ENCODE measurements around the gene GPR3.
"Not testable (repeated sequence)": the region's sequence is repeated elsewhere in the genome, so short reads cannot be mapped to it uniquely, and the experiment has no call there.

The GPR3 gene

DNA sequence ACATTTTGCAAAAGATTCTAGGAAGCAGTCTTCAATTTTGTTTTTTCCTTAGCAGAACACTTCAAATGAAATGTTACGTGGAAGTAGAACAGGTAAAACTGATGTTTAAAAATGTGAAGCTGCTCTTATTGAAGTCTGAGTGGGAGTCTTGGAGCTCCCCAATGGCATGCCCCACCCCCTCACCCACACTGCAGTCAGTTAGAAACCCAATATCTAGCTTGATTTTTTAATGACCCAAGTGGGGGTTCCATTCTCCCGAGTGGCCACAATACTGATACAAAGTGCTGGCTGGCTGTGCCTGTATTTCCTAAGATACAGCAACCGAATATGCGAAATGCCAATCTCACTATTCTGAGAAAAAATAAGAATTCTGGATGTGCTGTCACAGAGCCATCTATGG, 31.3 kb downstream of the GPR3 start:
- no peak for DNase-seq (ENCODE audit: low read depth in 2 of 2)

GRCh38 chr1:27427329-27427728, 34.9 kb downstream of the GPR3 start:
- no peak for DNase-seq (ENCODE audit: low read depth in 2 of 2)

DNA sequence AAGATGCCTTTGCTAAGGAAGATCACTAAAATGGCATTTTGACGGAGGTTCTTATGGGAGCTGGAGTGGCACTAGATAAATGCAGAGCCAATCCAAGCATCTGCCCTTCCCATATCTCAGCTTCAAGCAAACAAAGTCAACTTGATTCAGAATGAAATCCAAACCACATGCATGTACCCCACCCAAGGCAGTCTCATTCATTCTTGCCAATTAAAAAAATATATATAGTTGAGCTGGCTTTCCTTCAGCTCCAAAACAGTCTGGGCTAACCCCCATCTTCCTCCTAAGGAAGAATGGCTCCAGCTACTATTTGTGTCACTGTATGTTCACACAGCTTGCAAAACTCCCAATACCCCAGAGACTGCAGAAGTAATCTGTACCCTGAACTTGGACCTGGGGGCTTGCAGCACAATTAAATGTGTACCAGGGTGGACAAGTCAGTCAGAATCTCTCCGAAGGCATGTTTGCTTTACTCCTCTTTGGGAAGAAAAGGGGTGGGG, 35.4 kb downstream of the GPR3 start:
- DNase-seq (ENCODE audit: low read depth in 2 of 2) = no peak

DNA sequence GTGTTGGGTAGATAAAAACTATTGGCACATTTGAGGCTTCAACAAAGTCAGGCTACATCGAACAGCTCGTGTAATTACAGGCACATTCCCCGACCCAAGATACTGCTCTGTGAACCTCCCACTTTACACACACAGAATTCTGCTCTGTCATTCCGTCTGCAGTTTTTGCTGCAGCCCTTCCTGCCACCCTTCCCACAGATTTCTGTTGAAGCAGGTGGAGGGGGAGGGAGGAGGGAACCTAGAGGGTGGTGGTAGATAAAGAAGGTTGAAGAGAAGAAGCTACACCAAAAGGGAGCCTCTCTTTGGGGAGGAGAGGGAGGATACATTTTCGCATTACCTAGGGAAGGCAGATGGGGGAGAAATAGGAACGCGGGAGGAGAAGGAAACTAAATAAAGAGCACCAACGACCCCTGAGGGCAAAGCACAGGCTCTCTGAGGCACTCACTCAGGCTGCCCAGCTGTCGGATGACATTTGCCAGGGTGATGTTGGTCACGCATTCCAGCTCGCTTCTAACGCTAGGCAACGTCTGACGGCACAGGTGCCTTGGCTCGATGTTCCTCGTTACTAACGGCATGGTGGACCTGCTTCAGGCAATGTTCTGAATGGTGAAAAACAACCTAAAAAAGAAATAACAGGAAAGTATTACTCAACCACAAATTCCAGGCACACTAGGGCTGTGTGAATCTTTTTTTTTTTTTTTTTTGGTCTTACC, 36.0 kb downstream of the GPR3 start:
- DNase-seq (ENCODE audit: low read depth in 2 of 2) = no peak

GRCh38 chr1:27429029-27429425, 36.6 kb downstream of the GPR3 start:
- no peak for DNase-seq (ENCODE audit: low read depth in 2 of 2)

DNA sequence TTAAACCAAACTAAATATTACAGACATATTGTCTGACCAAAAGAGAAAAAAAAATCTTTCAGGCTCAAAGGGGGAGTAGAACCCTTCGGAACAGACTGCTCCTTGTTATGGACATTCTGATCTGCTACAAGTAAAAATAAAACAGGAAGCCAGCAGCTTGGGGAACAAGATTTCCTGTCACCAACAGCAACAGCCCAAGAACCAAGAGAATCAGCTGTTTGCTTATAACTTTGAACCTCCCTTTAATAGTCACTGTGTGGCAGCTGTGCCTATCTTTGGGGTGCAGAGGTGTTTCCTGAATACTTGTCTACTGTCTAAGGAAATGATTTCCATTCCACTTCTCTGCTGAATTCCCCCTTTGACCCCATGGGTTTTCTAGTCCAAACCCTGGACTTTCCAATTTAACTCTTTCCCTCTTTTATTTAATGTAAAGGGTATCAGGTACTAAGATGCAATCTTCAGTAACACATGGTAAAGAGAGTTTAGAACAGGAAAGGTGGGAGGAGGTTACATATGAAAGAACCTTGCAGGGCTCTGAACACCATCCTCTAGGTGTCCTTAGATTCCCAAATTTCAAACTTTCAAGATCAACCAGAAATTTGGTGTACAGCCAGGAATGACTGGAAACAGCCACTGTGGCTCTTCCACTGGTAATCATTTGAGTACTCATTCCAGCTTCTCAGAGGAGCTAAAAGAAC, 38.6 kb downstream of the GPR3 start:
- no peak for DNase-seq (ENCODE audit: low read depth in 2 of 2)

DNA sequence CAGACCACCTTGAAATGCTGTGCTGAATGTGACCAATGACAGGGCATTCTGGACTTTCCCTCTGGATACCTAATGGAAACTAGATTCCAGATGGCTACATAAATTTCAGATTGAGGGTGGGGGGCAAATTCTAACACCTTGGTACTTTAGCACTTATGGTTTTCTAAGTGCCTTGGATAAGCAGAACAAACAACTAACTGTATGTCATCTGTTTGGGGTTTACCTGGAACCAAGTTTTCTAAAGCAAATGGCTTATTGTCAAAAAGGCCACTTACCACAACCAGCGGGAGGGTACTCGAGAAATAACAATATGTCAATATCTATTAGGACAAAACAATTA, 39.1 kb downstream of the GPR3 start:
- no peak for DNase-seq (ENCODE audit: low read depth in 2 of 2)

GRCh38 chr1:27432725-27433124, 40.3 kb downstream of the GPR3 start:
- DNase-seq (ENCODE audit: low read depth in 2 of 2) = not testable (repeated sequence)

- DNase-seq (ENCODE audit: low read depth in 2 of 2) = no peak
Observed at GRCh38 chr1:27433706-27434105, 41.3 kb downstream of the GPR3 start.

DNA sequence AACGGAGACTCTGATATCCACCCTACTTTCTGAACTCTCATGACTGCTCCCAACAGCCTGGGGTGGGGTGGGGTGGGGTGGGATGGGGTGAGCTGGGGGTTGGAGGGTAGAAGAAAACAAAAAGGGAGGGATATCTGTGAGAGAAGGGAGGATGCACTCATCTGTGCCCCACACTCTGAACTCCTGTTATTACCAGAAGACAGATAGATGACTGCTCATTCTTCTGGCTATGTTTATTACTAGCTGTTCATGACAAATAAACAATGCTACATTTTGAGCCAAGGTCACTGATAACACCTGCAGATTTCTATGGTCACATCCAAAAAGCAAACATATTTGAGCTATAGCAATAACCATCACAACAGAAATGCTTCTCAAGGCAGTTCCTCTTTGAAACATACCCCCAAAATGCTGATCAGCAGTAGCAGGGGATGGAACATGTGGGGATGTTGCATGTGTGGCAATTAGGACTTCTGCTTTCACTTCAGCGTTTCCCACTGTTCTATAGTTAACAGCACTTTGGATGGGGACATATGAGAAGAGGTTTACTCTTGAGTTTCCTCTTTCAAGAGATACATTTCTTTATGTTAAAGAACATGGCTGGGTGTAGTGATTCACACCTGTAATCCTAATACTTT, 43.3 kb downstream of the GPR3 start:
- no peak for DNase-seq (ENCODE audit: low read depth in 2 of 2)

GRCh38 chr1:27436204-27437159, 44.1 kb downstream of the GPR3 start:
- DNase-seq (ENCODE audit: low read depth in 2 of 2) = no peak

DNA sequence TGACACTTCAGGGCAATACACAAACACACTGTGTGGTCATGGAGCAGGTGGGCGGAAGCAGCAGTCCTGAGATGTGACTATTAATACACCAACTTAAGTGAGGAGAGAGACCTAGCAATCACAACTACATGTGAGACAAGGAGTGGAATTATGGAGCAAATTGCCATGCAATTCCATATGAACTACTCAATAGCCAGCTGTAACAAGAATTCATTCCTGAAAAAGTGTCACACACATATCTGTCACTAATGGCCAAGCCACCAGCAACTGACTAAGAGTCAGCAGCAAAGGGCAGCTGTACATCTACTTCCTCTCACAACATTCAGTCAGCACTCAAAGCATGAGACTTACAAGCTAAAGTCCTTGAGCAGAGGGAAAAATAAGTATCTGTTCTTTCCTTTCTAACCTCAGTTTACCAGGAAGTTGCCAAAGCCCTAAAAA, 46.2 kb downstream of the GPR3 start:
- DNase-seq (ENCODE audit: low read depth in 2 of 2) = no peak

DNA sequence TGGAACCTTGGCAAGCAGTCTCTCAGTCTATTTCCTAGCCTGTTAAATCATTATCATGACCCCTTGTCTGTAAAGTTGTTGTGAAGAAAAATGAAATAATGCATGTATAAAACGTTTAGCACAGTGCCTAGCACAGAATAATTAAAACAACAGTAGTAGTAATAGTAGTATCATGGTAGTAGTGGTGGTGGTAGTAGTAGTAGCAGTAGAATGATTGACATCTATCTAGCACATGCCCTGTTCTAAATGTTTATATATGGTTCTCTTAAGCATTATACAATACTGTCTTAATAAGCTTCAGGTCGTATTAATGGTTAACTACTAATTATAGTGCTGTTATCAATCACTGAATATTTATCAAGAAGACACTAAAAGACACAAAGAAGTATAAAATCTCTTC, 46.7 kb downstream of the GPR3 start:
- no peak for DNase-seq (ENCODE audit: low read depth in 2 of 2)

DNA sequence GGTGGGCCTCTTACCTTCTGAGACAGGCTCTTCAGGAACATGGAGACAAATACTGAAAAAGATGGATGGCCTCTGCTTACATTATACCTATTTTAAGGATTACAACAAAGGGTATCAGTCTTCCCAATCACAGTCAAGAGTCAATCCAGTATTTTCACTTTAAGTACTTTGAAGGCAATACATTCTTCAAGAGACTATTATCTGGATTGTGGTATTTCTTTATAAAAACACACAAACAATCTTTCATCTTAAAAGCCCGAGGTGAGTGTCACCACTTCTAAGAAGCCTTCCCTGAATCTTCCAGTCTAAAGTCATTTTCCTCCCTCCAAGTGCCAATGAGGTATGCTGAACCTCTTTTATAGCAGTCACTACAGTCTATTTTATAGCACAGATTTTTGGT, 52.2 kb downstream of the GPR3 start:
- DNase-seq (ENCODE audit: low read depth in 2 of 2) = no peak

Data from stimulated activated CD8-positive, alpha-beta memory T cell treated with anti-CD3 and anti-CD28 coated beads, Interleukin-2, amount 100 ng/mL, for 48 hours (primary cell).